H9 (cell line): Measurements from ENCODE around the gene TMEM250. TPM values are rescaled to one million over a fixed set of nuclear protein-coding genes. Genes with fewer than 3 reads are reported as not detected.

Experiments used
- DNase-seq: peaks from one replicate; pipeline ENCODE4 v3.0.0-alpha.2; 2017
- H2AFZ ChIP-seq: one replicate; pipeline ENCODE4 v1.6.1; 2013; ENCODE audit warnings: mild to moderate bottlenecking, low read length, control low read depth, moderate library complexity
- H2AK5ac ChIP-seq: 2 replicates; pipeline ENCODE4 v1.6.1; 2013; ENCODE audit warnings: low read length, control low read depth, mixed read lengths; ENCODE audit not compliant: insufficient read length
- H2BK120ac ChIP-seq: one replicate; pipeline ENCODE4 v1.6.1; 2013; ENCODE audit warnings: low read depth, mild to moderate bottlenecking, low read length, control low read depth, inconsistent platforms; ENCODE audit not compliant: poor library complexity, severe bottlenecking
- H2BK12ac ChIP-seq: 2 replicates; pipeline ENCODE4 v1.6.1; 2013; ENCODE audit warnings: low read length, control low read depth, mixed read lengths, low read depth; ENCODE audit not compliant: insufficient read length
- H2BK15ac ChIP-seq: 2 replicates; pipeline ENCODE4 v1.6.1; 2013; ENCODE audit warnings: low read depth, low read length, control low read depth
- H2BK20ac ChIP-seq: one replicate; pipeline ENCODE4 v1.6.1; 2013; ENCODE audit warnings: low read depth, mild to moderate bottlenecking, low read length, control low read depth, inconsistent platforms; ENCODE audit not compliant: poor library complexity, severe bottlenecking
- H2BK5ac ChIP-seq: 2 replicates; pipeline ENCODE4 v1.6.1; 2013; ENCODE audit warnings: low read length, control low read depth, mixed read lengths; ENCODE audit not compliant: insufficient read length
- H3K14ac ChIP-seq: 2 replicates; pipeline ENCODE4 v1.6.1; 2013; ENCODE audit warnings: low read length, control low read depth; ENCODE audit not compliant: insufficient read depth
- H3K18ac ChIP-seq: 2 replicates; pipeline ENCODE4 v1.6.1; 2013; ENCODE audit warnings: low read depth, mild to moderate bottlenecking, mixed read lengths, low read length, control low read depth; ENCODE audit not compliant: insufficient read length
- H3K23ac ChIP-seq: 2 replicates; pipeline ENCODE4 v1.6.1; 2013; ENCODE audit warnings: low read length, control low read depth, mixed read lengths, low read depth; ENCODE audit not compliant: insufficient read length
- H3K23me2 ChIP-seq: 2 replicates; pipeline ENCODE4 v1.6.1; 2013; ENCODE audit warnings: low read depth, mild to moderate bottlenecking, mixed read lengths, low read length, control low read depth; ENCODE audit not compliant: insufficient read length, poor library complexity, severe bottlenecking
- H3K27ac ChIP-seq: 2 replicates; pipeline ENCODE4 v1.5.1; 2013; ENCODE audit warnings: low read length, control low read depth, mixed read lengths, low read depth; ENCODE audit not compliant: insufficient read length
- H3K27me3 ChIP-seq: 2 replicates; pipeline ENCODE4 v1.6.1; 2013; ENCODE audit warnings: low read length, control low read depth, inconsistent platforms; ENCODE audit not compliant: insufficient read depth
- H3K4ac ChIP-seq: 2 replicates; pipeline ENCODE4 v1.6.1; 2013; ENCODE audit warnings: low read depth, mild to moderate bottlenecking, control low read depth, inconsistent platforms, low read length, moderate library complexity
- H3K4me1 ChIP-seq: 2 replicates; pipeline ENCODE4 v1.6.1; 2013; ENCODE audit warnings: low read length, control low read depth, inconsistent platforms; ENCODE audit not compliant: insufficient read depth
- H3K4me2 ChIP-seq: 2 replicates; pipeline ENCODE4 v1.6.1; 2013; ENCODE audit warnings: low read length, control low read depth, mixed read lengths; ENCODE audit not compliant: insufficient read length, insufficient read depth
- H3K56ac ChIP-seq: 2 replicates; pipeline ENCODE4 v1.6.1; 2013; ENCODE audit warnings: low read depth, mild to moderate bottlenecking, mixed read lengths, low read length, control low read depth; ENCODE audit not compliant: insufficient read length
- H3K79me1 ChIP-seq: 2 replicates; pipeline ENCODE4 v1.6.1; 2013; ENCODE audit warnings: low read depth, mild to moderate bottlenecking, moderate library complexity, low read length, control low read depth, inconsistent platforms; ENCODE audit not compliant: insufficient read depth, poor library complexity, severe bottlenecking
- H3K79me2 ChIP-seq: 2 replicates; pipeline ENCODE4 v1.6.1; 2013; ENCODE audit warnings: low read length, control low read depth, inconsistent platforms; ENCODE audit not compliant: insufficient read depth
- H3K9ac ChIP-seq: 2 replicates; pipeline ENCODE4 v1.6.1; 2013; ENCODE audit warnings: low read length, control low read depth, mixed read lengths; ENCODE audit not compliant: insufficient read length; ENCODE audit errors: extremely low read depth
- H3K9me3 ChIP-seq: one replicate; pipeline ENCODE4 v1.6.1; 2013; ENCODE audit warnings: low read depth, low read length, inconsistent platforms; ENCODE audit not compliant: control insufficient read depth
- H3T11ph ChIP-seq: one replicate; pipeline ENCODE4 v1.6.1; 2013; ENCODE audit warnings: mild to moderate bottlenecking, low read length, control low read depth, inconsistent platforms
- H4K20me1 ChIP-seq: one replicate; pipeline ENCODE4 v1.6.1; 2013; ENCODE audit not compliant: control insufficient read depth, insufficient read length, insufficient read depth
- H4K5ac ChIP-seq: 2 replicates; pipeline ENCODE4 v1.6.1; 2013; ENCODE audit warnings: low read depth, mild to moderate bottlenecking, mixed read lengths, low read length, control low read depth; ENCODE audit not compliant: insufficient read length
- H4K8ac ChIP-seq: replicated peaks from 2 replicates; pipeline ENCODE4 v1.6.1; 2013; ENCODE audit warnings: low read length, control low read depth, mixed read lengths, low read depth; ENCODE audit not compliant: insufficient read length
- H4K91ac ChIP-seq: 2 replicates; pipeline ENCODE4 v1.6.1; 2013; ENCODE audit warnings: low read depth, mild to moderate bottlenecking, moderate library complexity, mixed read lengths, low read length, control low read depth; ENCODE audit not compliant: insufficient read length
- H3K27ac Mint-ChIP-seq, 3 experiments: 2 replicates in 2 of 3; 3 replicates in 1 of 3; pipeline ENCODE4 v1.8.0; 2020 to 2021; ENCODE audit warnings: mixed read lengths in 3 of 3, mild to moderate bottlenecking in 1 of 3, moderate library complexity in 1 of 3
- H3K27me3 Mint-ChIP-seq: 2 replicates; pipeline ENCODE4 v1.8.0; 2021; ENCODE audit warnings: low read depth, mild to moderate bottlenecking, moderate library complexity, mixed read lengths
- H3K36me3 Mint-ChIP-seq, 3 experiments: 2 replicates in 2 of 3; 3 replicates in 1 of 3; pipeline ENCODE4 v1.8.0; 2020 to 2021; ENCODE audit warnings: low read depth in 3 of 3, mixed read lengths in 3 of 3; ENCODE audit not compliant: insufficient read depth in 1 of 3
- H3K4me1 Mint-ChIP-seq, 2 experiments: 2 replicates each; pipeline ENCODE4 v1.8.0; 2020; ENCODE audit warnings: mixed read lengths in 2 of 2
- H3K4me3 Mint-ChIP-seq, 2 experiments: 2 replicates in 1 of 2; 3 replicates in 1 of 2; pipeline ENCODE4 v1.8.0; 2020 to 2021; ENCODE audit warnings: mild to moderate bottlenecking in 2 of 2, mixed read lengths in 2 of 2, moderate library complexity in 1 of 2
- H3K9me3 Mint-ChIP-seq, 2 experiments: 2 replicates in 1 of 2; 3 replicates in 1 of 2; pipeline ENCODE4 v1.8.0; 2020; ENCODE audit warnings: mild to moderate bottlenecking in 2 of 2, mixed read lengths in 2 of 2, moderate library complexity in 1 of 2
- WGBS: extraction: QIAGEN DNeasy Blood & Tissue Kit; methylation state at CpG from one replicate; pipeline ENCODE4 v1.1.7; 2013; ENCODE audit warnings: missing lambda C conversion rate, low lambda C conversion rate, mixed read lengths; ENCODE audit not compliant: insufficient read length; ENCODE audit errors: extremely low coverage; 5-methylcytosine and 5-hydroxymethylcytosine counted together
- total RNA-seq: library from RNA; stranded (reverse); gene quantifications from 2 replicates; pipeline ENCODE4 v1.2.1, GENCODE V29; 2021
- TF ChIP-seq, protein P1 (sequence below): fragments of 200-600 bp; sonication (generic); conservative IDR thresholded peaks from 3 replicates; pipeline ENCODE4 v1.8.0; 2021; ENCODE audit warnings: antibody characterized with exemption, mild to moderate bottlenecking

TMEM250 gene
- total RNA-seq, 1 experiment from 2014 or later, result 48.1 TPM

DNA sequence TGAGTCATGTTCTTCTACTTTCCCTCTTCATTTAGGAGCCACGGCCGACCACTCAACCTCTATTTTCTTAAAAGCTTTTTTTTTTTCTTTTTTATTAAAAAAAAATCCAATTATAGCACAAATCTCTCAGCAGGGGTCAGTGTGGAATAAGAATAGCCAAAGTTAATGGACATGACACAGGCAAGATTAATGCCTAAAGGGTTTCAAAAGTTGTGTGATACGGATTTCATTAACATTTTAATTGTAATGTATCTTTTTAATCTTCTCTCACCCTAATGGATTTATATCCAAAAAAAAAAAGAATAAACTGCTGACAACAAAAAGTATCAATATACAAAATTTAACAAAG, 29.0 kb downstream of the TMEM250 start:
- no peak overlapping the region for H3K4me3 Mint-ChIP-seq
- WGBS, result no CpG with 5 or more reads among the region's 3 CpGs

More for the DNA sequence above, 29.0 kb downstream of the TMEM250 start:
- Mint-ChIP-seq H3K4me1 (peaks cover 27 to 52% of the 10 kb centered on the region in 2 experiments), H3K9me3 (no peaks in the 10 kb centered on the region), H3K36me3 (no peaks in the 10 kb centered on the region), H3K27ac (no peak overlapping the region), H3K27me3 (peaks cover 10% of the 10 kb centered on the region)
- Histone ChIP-seq H3K23ac (no peak overlapping the region), H3K56ac (no peak overlapping the region), H3K4me2 (no peak overlapping the region), H3K27me3 (no peaks in the 10 kb centered on the region), H4K91ac (no peak overlapping the region), H3K4me1 (no peaks in the 10 kb centered on the region), H2BK15ac (no peak overlapping the region), H2AK5ac (no peak overlapping the region), H2AFZ (no peak overlapping the region), H2BK5ac (no peak overlapping the region), H4K8ac (no peak overlapping the region), H3K27ac (no peak overlapping the region), H3K4ac (no peak overlapping the region), H3K79me1 (no peaks in the 10 kb centered on the region), H3K9me3 (no peaks in the 10 kb centered on the region), H4K5ac (no peak overlapping the region), H4K20me1 (peaks cover 6% of the 10 kb centered on the region), H2BK20ac (no peak overlapping the region), H2BK12ac (no peak overlapping the region), H3K23me2 (peaks cover 4% of the 10 kb centered on the region), H3K14ac (no peak overlapping the region; the same call in 1 of the 2 replicates), H3K79me2 (no peaks in the 10 kb centered on the region; the same call in 1 of the 2 replicates), H3T11ph (no peak overlapping the region), H3K18ac (no peak overlapping the region), H2BK120ac (no peak overlapping the region), H3K9ac (no peak overlapping the region)
- DNase-seq, result no peak
- TF ChIP-seq, protein P1, sequence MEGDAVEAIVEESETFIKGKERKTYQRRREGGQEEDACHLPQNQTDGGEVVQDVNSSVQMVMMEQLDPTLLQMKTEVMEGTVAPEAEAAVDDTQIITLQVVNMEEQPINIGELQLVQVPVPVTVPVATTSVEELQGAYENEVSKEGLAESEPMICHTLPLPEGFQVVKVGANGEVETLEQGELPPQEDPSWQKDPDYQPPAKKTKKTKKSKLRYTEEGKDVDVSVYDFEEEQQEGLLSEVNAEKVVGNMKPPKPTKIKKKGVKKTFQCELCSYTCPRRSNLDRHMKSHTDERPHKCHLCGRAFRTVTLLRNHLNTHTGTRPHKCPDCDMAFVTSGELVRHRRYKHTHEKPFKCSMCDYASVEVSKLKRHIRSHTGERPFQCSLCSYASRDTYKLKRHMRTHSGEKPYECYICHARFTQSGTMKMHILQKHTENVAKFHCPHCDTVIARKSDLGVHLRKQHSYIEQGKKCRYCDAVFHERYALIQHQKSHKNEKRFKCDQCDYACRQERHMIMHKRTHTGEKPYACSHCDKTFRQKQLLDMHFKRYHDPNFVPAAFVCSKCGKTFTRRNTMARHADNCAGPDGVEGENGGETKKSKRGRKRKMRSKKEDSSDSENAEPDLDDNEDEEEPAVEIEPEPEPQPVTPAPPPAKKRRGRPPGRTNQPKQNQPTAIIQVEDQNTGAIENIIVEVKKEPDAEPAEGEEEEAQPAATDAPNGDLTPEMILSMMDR, result no peak
